Thymus (tissue), 11 donors: Measurements from ENCODE around the gene PPFIBP1. TPM values are rescaled to one million over a fixed set of nuclear protein-coding genes. Genes with fewer than 3 reads are reported as not detected.

Experiments used
- DNase-seq, 9 donors: peaks; one replicate each; pipeline ENCODE4 v3.0.0-alpha.2; 2013; ENCODE audit warnings: low spot score in 9 of 9, low read depth in 6 of 9, missing footprints in 1 of 9
- H3K27ac ChIP-seq, 2 donors: one replicate each; pipeline ENCODE4 v1.5.1; 2013; ENCODE audit warnings: control low read depth in 1 of 2, low read depth in 1 of 2, low read length in 1 of 2, mild to moderate bottlenecking in 1 of 2, moderate library complexity in 1 of 2
- H3K27me3 ChIP-seq, 2 donors: one replicate each; pipeline ENCODE4 v1.5.1; 2013; ENCODE audit warnings: low read length in 1 of 2; ENCODE audit not compliant: control insufficient read depth in 2 of 2, insufficient read depth in 1 of 2
- H3K36me3 ChIP-seq, 2 donors: one replicate each; pipeline ENCODE4 v1.5.1; 2013; ENCODE audit warnings: low read length in 1 of 2, mild to moderate bottlenecking in 1 of 2, moderate library complexity in 1 of 2; ENCODE audit not compliant: control insufficient read depth in 2 of 2, insufficient read depth in 2 of 2
- H3K4me1 ChIP-seq, 2 donors: one replicate each; pipeline ENCODE4 v1.5.1; 2013; ENCODE audit warnings: low read length in 2 of 2; ENCODE audit not compliant: control insufficient read depth in 2 of 2, insufficient read depth in 2 of 2
- H3K4me3 ChIP-seq, 2 donors: one replicate each; pipeline ENCODE4 v1.5.1; 2013; ENCODE audit warnings: low read length in 2 of 2, control low read depth in 1 of 2, mild to moderate bottlenecking in 1 of 2
- H3K9me3 ChIP-seq, 2 donors: one replicate each; pipeline ENCODE4 v1.5.1; 2013; ENCODE audit warnings: low read length in 1 of 2, mild to moderate bottlenecking in 1 of 2; ENCODE audit not compliant: control insufficient read depth in 2 of 2, insufficient read depth in 1 of 2
- WGBS: extraction: QIAGEN DNeasy Blood & Tissue Kit; methylation state at CpG from one replicate; pipeline ENCODE4 v1.1.7; 2013; 5-methylcytosine and 5-hydroxymethylcytosine counted together
- polyA plus RNA-seq: library from polyadenylated mRNA; stranded (reverse); fragments of 200-250 nt; gene quantifications from one replicate; pipeline ENCODE4 v1.2.3, GENCODE V29; 2013
- total RNA-seq: library from RNA; stranded (reverse); fragments of 120-200 nt; gene quantifications from one replicate; pipeline ENCODE4 v1.2.4, GENCODE V29; 2013
- donor health status: healthy.

The PPFIBP1 gene
- total and polyA plus RNA-seq, 2 donors, result 10.0 to 23.7 TPM

GRCh38 chr12:27493260-27493940 is 30.6 kb upstream of the PPFIBP1 start:
- no peaks in the 10 kb centered on the region for H3K9me3 ChIP-seq
- no peaks in the 10 kb centered on the region for H3K27me3 ChIP-seq
- peaks cover 8 to 19% of the 10 kb centered on the region in 2 donors for H3K4me1 ChIP-seq
- DNase-seq, result no peak
- H3K27ac ChIP-seq, result no peak overlapping the region
- no peaks in the 10 kb centered on the region for H3K36me3 ChIP-seq
- WGBS, result 91% methylated on average over 6 of the region's 6 CpGs
- no peak overlapping the region for H3K4me3 ChIP-seq

DNA sequence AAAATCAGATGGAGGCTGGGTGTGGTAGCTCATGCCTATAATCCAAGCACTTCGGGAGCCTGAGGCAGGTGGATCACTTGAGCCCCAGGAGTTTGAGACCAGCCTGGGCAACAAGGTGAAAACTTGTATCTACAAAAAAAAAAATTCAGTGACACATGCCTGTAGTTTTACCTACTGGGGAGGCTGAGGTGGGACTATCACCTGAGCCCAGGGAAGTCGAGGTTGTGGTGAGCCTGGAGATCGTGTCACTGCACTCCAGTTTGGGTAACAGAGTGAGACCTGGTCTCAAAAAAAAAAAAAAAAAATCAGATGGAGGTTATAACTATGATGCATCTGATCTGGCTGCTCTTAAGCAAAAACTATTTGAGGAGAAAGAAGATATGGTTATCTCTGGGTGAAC is 26.6 kb upstream of the PPFIBP1 start:
- Histone ChIP-seq H3K4me1 (peaks cover 15 to 27% of the 10 kb centered on the region in 2 donors), H3K36me3 (no peaks in the 10 kb centered on the region), H3K27me3 (no peaks in the 10 kb centered on the region), H3K27ac (peak overlapping the region in 1 of 2 donors; percentile 75), H3K9me3 (no peaks in the 10 kb centered on the region), H3K4me3 (no peak overlapping the region)
- no peak for DNase-seq
- WGBS, result 44% methylated on average over 3 of the region's 3 CpGs

- Histone ChIP-seq H3K4me3 (no peak overlapping the region), H3K27ac (peak overlapping the region; percentile 25 to 75), H3K27me3 (no peaks in the 10 kb centered on the region), H3K4me1 (peaks cover 15 to 27% of the 10 kb centered on the region in 2 donors), H3K36me3 (no peaks in the 10 kb centered on the region), H3K9me3 (no peaks in the 10 kb centered on the region)
- WGBS, result 24% methylated on average over 4 of the region's 4 CpGs
- peak in 8 of 9 donors; percentile 36 to 86 (median 60) for DNase-seq
Measured at GRCh38 chr12:27498149-27498548, 25.9 kb upstream of the PPFIBP1 start.

DNA sequence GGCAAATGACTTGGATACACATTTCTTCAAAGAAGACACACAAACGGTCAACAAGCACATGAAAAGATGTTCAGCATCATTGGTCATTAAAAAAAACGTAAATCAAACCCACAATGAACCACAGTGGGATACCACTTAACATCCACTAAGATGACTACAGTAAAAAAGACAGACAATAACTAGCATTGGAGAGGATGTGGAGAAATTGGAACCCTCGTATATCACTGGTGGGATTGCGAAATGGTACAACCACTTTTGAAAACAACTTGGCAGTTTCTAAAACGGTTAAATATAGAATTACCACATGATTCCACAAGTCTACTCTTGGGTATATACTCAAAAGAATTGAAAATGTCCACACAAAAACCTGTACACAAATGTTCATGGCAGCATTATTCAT is 25.2 kb upstream of the PPFIBP1 start:
- Histone ChIP-seq H3K27me3 (no peaks in the 10 kb centered on the region), H3K4me1 (peaks cover 15 to 27% of the 10 kb centered on the region in 2 donors), H3K9me3 (no peaks in the 10 kb centered on the region), H3K27ac (peak overlapping the region in 1 of 2 donors; percentile 75), H3K4me3 (no peak overlapping the region), H3K36me3 (no peaks in the 10 kb centered on the region)
- 93% methylated on average over 5 of the region's 5 CpGs for WGBS
- DNase-seq, result no peak

GRCh38 chr12:27499377-27499776 is 24.6 kb upstream of the PPFIBP1 start:
- Histone ChIP-seq H3K27me3 (no peaks in the 10 kb centered on the region), H3K9me3 (no peaks in the 10 kb centered on the region), H3K4me1 (peaks cover 15 to 27% of the 10 kb centered on the region in 2 donors), H3K36me3 (no peaks in the 10 kb centered on the region), H3K27ac (no peak overlapping the region), H3K4me3 (no peak overlapping the region)
- no peak for DNase-seq
- WGBS, result 98% methylated on average over 3 of the region's 3 CpGs

- no peaks in the 10 kb centered on the region for H3K36me3 ChIP-seq
- H3K4me1 ChIP-seq, result peaks cover 15 to 27% of the 10 kb centered on the region in 2 donors
- DNase-seq, result no peak
- H3K9me3 ChIP-seq, result no peaks in the 10 kb centered on the region
- H3K27ac ChIP-seq, result no peak overlapping the region
- no peaks in the 10 kb centered on the region for H3K27me3 ChIP-seq
- whole genome bisulfite sequencing, result 89% methylated on average over 3 of the region's 3 CpGs
- no peak overlapping the region for H3K4me3 ChIP-seq
Measured at GRCh38 chr12:27500546-27500945, 23.5 kb upstream of the PPFIBP1 start.

- Histone ChIP-seq H3K36me3 (no peaks in the 10 kb centered on the region), H3K4me1 (peaks cover 10 to 21% of the 10 kb centered on the region in 2 donors), H3K4me3 (no peak overlapping the region), H3K27ac (peak overlapping the region; percentile 15 to 48), H3K27me3 (no peaks in the 10 kb centered on the region), H3K9me3 (no peaks in the 10 kb centered on the region)
- DNase-seq, result peak in 1 of 9 donors; percentile 59
- 49% methylated on average over 6 of the region's 6 CpGs for WGBS
Measured at GRCh38 chr12:27502021-27502435, 22.0 kb upstream of the PPFIBP1 start.

DNA sequence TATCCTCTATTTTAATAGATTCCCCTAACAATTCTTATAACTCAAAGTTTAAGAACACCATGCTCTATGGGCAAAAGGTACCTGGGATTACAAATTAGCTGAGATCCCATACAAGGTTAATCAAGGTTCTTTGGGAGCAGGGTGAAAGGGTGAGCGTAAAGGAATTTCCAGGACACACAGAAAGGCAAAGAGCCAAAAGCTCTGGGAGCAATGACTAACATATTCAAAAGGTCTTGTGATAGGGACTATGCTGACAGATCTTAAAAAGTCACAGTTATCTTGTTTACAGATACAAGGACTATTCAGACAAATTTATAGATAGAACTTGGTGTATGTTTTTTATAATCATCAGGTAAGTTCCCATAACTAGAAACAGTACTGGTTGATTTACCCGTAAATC is 19.5 kb upstream of the PPFIBP1 start:
- WGBS, result 96% methylated on average over 2 of the region's 2 CpGs
- H3K4me3 ChIP-seq, result no peak overlapping the region
- no peaks in the 10 kb centered on the region for H3K27me3 ChIP-seq
- H3K27ac ChIP-seq, result no peak overlapping the region
- H3K9me3 ChIP-seq, result no peaks in the 10 kb centered on the region
- H3K4me1 ChIP-seq, result peaks cover 4 to 8% of the 10 kb centered on the region in 2 donors
- no peak for DNase-seq
- no peaks in the 10 kb centered on the region for H3K36me3 ChIP-seq

DNA sequence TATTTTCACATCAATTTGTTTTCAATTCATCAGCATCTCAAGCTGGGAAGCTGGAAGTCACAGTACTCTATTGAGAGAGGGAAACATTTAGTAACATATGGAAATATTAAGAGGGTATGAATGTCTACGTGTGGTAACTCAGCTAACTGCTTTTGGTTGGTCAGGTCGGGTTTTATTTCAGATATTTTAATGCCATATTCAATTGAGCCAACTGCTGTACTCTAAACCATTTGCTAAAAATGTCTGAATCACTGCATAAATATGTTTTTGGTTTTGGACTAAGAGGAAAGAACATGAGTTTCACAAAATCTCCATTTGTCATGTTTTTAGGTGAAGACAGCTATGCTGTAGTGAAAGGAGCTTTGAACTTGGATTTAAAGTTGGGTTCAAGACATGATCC is 18.9 kb upstream of the PPFIBP1 start:
- WGBS, result 96% methylated on average over 2 of the region's 2 CpGs
- Histone ChIP-seq H3K36me3 (no peaks in the 10 kb centered on the region), H3K27me3 (no peaks in the 10 kb centered on the region), H3K27ac (no peak overlapping the region), H3K4me1 (peaks cover 4 to 8% of the 10 kb centered on the region in 2 donors), H3K9me3 (no peaks in the 10 kb centered on the region), H3K4me3 (no peak overlapping the region)
- no peak for DNase-seq
